ENCODE data around the gene XRCC5.
"Not testable (repeated sequence)": the region's sequence is repeated elsewhere in the genome, so short reads cannot be mapped to it uniquely, and the experiment has no call there.

Gene XRCC5

GRCh38 chr2:216194561-216194960 is 85.4 kb downstream of the XRCC5 start:
- no peak for DNase-seq (ENCODE audit: low read depth, low spot score)

DNA sequence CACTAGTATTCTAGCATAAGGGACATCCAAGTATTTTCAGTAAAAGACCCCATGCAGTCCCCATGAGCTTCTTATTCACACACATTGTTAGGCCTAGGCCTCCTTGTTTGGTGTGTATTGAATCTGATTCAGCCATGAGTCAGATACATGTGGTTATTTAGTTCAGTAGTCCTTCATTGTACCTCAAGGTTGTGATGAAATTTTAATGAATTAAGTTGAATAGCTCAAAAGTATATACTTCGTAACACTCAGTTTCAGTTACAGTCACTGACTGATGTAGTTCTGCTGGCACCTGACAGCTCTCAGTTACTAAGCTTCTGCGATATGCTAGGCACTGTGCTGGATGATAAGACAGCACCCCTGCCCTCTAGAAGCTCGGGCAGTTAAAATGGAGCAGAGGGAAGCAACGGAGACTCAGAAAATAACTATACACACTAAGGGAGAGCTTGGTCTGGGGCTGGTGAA is 86.4 kb downstream of the XRCC5 start:
- no peak for DNase-seq (ENCODE audit: low read depth, low spot score)

DNA sequence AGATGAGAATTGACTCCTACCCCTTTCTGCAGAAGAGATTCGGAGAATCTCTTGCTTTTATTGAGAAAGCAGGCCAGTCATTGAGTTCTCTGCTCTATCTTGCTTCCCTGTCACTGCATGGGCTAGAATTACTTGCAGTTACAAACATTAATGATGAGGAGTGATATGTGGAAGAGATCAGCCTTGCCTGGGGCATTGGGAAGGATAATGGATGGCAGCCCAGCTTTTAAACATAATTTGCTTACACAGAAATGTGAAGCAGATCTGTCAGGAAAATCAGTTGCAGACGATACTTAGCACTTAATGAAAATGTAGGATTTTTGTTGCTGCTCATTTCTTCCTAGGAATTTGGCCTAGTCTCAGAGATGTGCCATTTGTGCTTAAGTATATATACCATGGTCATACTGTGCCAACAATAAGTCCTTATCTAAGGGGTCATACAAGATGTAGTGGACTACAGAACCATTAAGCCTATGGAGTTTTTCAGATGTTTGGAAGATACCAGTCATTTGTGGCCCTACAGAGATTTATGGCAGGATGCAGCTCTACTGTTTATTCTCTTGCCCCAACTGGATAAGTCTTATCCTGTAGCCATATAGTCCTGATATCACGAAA is 92.7 kb downstream of the XRCC5 start:
- DNase-seq (ENCODE audit: low read depth, low spot score) = no peak

- DNase-seq (ENCODE audit: low read depth, low spot score) = no peak
These were observed 93.6 kb downstream of the XRCC5 start for GRCh38 chr2:216202626-216203250.

DNA sequence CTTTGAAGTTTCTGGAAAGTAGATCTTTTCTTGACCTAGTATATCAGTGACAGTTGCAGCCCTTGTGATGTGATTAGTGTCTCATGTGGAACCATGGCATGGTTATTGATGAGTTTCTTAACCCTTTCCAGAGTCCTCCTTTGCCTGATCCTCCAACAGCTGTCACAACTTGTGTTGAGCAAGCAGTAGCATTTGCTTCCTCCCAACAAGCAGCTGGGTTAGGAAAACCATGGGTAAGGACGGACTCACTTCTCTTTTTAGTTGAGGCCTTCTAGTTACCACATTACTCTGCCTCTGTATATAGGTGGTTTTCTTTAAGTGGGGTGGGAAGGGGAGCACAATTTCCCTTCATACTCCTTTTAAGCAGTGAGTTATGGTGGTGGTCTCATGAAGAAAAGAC is 96.3 kb downstream of the XRCC5 start:
- no peak for DNase-seq (ENCODE audit: low read depth, low spot score)

GRCh38 chr2:216206041-216206703 is 97.0 kb downstream of the XRCC5 start:
- DNase-seq (ENCODE audit: low read depth, low spot score) = no peak

DNA sequence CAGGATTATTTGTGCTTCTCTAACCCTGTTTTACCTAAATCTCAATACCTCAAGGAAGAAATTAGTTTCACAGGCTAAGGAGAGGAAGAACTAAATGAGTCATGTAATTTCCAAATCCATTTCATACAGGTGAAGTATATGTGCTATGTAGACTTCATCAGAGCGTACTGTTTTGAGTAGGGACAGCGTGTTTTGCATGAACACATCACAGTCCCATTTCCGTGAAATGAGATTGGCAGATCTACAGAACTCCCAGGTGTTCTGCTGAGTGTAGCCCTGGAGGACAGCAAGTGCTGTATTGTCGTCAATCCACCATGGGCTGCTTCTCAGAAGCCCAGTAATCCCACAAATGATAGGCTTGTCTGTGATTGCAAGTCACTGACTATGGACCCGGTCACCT is 97.7 kb downstream of the XRCC5 start:
- no peak for DNase-seq (ENCODE audit: low read depth, low spot score)

GRCh38 chr2:216208661-216209060 is 99.5 kb downstream of the XRCC5 start:
- not testable (repeated sequence) for DNase-seq (ENCODE audit: low read depth, low spot score)

- DNase-seq (ENCODE audit: low read depth, low spot score) = no peak
These were observed 101.8 kb downstream of the XRCC5 start for GRCh38 chr2:216210701-216211540.

GRCh38 chr2:216211614-216212145 is 102.5 kb downstream of the XRCC5 start:
- no peak for DNase-seq (ENCODE audit: low read depth, low spot score)

GRCh38 chr2:216214768-216215167 is 105.6 kb downstream of the XRCC5 start:
- DNase-seq (ENCODE audit: low read depth, low spot score) = no peak

DNA sequence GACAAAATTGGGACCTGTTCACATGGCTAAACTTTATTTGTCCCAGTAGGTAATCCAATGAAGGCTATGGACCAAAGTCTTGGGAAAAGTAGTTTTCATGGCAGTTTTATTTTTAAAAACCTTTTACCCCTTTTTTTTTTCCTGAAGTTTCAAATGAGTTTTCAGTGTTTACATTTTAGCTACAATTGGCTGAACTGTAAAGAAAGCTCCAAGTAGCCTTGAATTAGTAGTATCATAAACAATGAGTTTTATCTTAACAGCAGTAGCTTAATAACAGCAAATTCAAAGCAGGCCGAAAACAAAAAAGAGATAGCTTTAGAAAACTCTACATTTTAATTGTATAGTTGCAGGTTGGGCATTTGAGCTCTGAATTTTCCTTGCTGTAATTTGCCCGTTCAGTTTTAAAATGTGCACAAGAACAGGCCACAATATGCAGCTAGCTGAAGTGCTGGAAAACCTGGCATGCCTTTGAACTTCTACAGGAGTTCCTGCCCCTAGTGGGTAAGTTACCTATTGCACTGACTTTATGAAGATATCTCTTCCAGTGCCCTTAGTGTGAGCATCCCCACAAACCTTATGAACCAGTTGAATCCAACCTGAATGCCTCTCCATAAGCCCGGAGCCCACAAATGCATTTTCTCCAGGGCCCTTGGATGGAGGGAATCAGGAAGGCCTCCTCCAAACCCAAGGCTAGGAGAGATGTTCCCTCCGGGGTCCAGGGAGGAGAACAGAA is 106.7 kb downstream of the XRCC5 start:
- DNase-seq (ENCODE audit: low read depth, low spot score) = no peak

GRCh38 chr2:216216951-216217903 is 108.1 kb downstream of the XRCC5 start:
- DNase-seq (ENCODE audit: low read depth, low spot score) = peak; percentile 26

GRCh38 chr2:216217904-216218260 is 108.7 kb downstream of the XRCC5 start:
- no peak for DNase-seq (ENCODE audit: low read depth, low spot score)

DNA sequence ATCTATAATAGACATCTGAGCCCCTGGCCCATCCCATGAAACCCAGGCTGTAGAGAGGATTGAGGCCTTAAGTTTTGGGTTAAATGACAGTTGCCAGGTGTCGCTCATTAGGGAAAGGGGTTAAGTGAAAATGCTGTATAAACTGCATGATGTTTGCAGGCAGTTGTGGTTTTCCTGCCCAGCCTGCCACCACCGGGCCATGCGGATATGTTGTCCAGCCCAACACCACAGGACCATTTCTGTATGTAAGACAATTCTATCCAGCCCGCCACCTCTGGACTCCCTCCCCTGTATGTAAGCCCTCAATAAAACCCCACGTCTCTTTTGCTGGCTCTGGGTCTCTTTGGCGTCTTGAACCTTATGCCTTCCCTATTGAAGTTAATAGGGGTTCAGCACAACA is 110.7 kb downstream of the XRCC5 start:
- DNase-seq (ENCODE audit: low read depth, low spot score) = no peak

- no peak for DNase-seq (ENCODE audit: low read depth, low spot score)
These were observed 111.8 kb downstream of the XRCC5 start for GRCh38 chr2:216220976-216221375.

- no peak for DNase-seq (ENCODE audit: low read depth, low spot score)
These were observed 112.7 kb downstream of the XRCC5 start for GRCh38 chr2:216221811-216222210.

GRCh38 chr2:216222650-216223352 is 113.7 kb downstream of the XRCC5 start:
- DNase-seq (ENCODE audit: low read depth, low spot score) = no peak

- DNase-seq (ENCODE audit: low read depth, low spot score) = no peak
These were observed 115.2 kb downstream of the XRCC5 start for GRCh38 chr2:216224388-216224787.

Measured in ELF-1 (cell line).